Measurements from ENCODE around the gene PEX7.
"Not testable (repeated sequence)": the region's sequence is repeated elsewhere in the genome, so short reads cannot be mapped to it uniquely, and the experiment has no call there.

The PEX7 gene

GRCh38 chr6:136923116-136923953, 100.9 kb downstream of the PEX7 start:
- intact Hi-C loops (cut with DNase I) = no loop called here
- DNase-seq = peak in 5 of 42 donors; percentile 12 to 39 (median 17)

GRCh38 chr6:136923954-136924673, 101.7 kb downstream of the PEX7 start:
- intact Hi-C loops (cut with DNase I) = no loop called here
- no peak for DNase-seq

- intact Hi-C loops (cut with DNase I) = no loop called here
- DNase-seq = no peak
These were observed 104.0 kb downstream of the PEX7 start for GRCh38 chr6:136926383-136926782.

- peak in 1 of 42 donors; percentile 16 for DNase-seq
- intact Hi-C loops (cut with DNase I) = no loop called here
These were observed 104.9 kb downstream of the PEX7 start for GRCh38 chr6:136927292-136927691.

GRCh38 chr6:136930528-136930927, 108.1 kb downstream of the PEX7 start:
- DNase-seq = no peak
- intact Hi-C loops (cut with DNase I) = no loop called here

- DNase-seq = no peak
- intact Hi-C loops (cut with DNase I) = no loop called here
These were observed 110.2 kb downstream of the PEX7 start for GRCh38 chr6:136932599-136932998.

- no peak for DNase-seq
- intact Hi-C loops (cut with DNase I) = no loop called here
These were observed 122.7 kb downstream of the PEX7 start for GRCh38 chr6:136945072-136945471.

GRCh38 chr6:136945711-136946121, 123.3 kb downstream of the PEX7 start:
- peak in 10 of 42 donors; percentile 18 to 62 (median 42) for DNase-seq
- intact Hi-C loops (cut with DNase I) = no loop called here

GRCh38 chr6:136947037-136947436, 124.6 kb downstream of the PEX7 start:
- DNase-seq = no peak
- intact Hi-C loops (cut with DNase I) = no loop called here

- intact Hi-C loops (cut with DNase I) = not testable (repeated sequence)
These were observed 127.6 kb downstream of the PEX7 start for GRCh38 chr6:136949957-136950356.

GRCh38 chr6:136950436-136951126, 128.2 kb downstream of the PEX7 start:
- no peak for DNase-seq
- intact Hi-C loops (cut with DNase I) = no loop called here

More at GRCh38 chr6:136949957-136950356, 127.6 kb downstream of the PEX7 start:
- DNase-seq = not testable (repeated sequence)

GRCh38 chr6:136952714-136953260, 130.4 kb downstream of the PEX7 start:
- no peak for DNase-seq
- intact Hi-C loops (cut with DNase I) = no loop called here

- DNase-seq = no peak
- intact Hi-C loops (cut with DNase I) = no loop called here
These were observed 132.7 kb downstream of the PEX7 start for GRCh38 chr6:136955123-136955522.

GRCh38 chr6:136956590-136957544, 134.5 kb downstream of the PEX7 start:
- intact Hi-C loops (cut with DNase I) = no loop called here
- DNase-seq = no peak

- intact Hi-C loops (cut with DNase I) = no loop called here
- DNase-seq = no peak
These were observed 135.8 kb downstream of the PEX7 start for GRCh38 chr6:136958168-136958567.

GRCh38 chr6:136959471-136959891, 137.1 kb downstream of the PEX7 start:
- intact Hi-C loops (cut with DNase I) = no loop called here
- DNase-seq = no peak

GRCh38 chr6:136959935-136960334, 137.5 kb downstream of the PEX7 start:
- intact Hi-C loops (cut with DNase I); DNase-seq: not testable (repeated sequence)

GRCh38 chr6:136960781-136961180, 138.4 kb downstream of the PEX7 start:
- intact Hi-C loops (cut with DNase I) = no loop called here
- DNase-seq = no peak

Data from head of caudate nucleus (tissue), 42 donors.